T-cell (primary cell): ENCODE results near the gene COA7. TPM values are rescaled to one million over a fixed set of nuclear protein-coding genes. Genes with fewer than 3 reads are reported as not detected.

Source experiments
- ATAC-seq, 4 experiments: fragments of 200-7000 bp in 3 of 4; fragments of 150-1000 bp in 1 of 4; cut with Tn5 transposase; replicated peaks in 1 of 4; 1 replicate in 3 of 4; 2 replicates in 1 of 4; pipeline ENCODE4 v1.10.0; 2021; ENCODE audit warnings: moderate library complexity in 3 of 4, mild to moderate bottlenecking in 2 of 4, moderate number of reproducible peaks in 1 of 4
- CTCF ChIA-PET, 2 donors: fragments of 300-600 bp; sonication (Branson Sonifier 250); formaldehyde crosslinking; loops; one replicate each; lab custom pipeline; 2022; ENCODE audit warnings: antibody characterized with exemption in 2 of 2; lab: Charles Lee
- POLR2A ChIA-PET, 2 donors: fragments of 300-600 bp; sonication (Branson Sonifier 250); formaldehyde crosslinking; loops; one replicate each; lab custom pipeline; 2022; ENCODE audit warnings: antibody characterized with exemption in 2 of 2; lab: Charles Lee
- DNase-seq, 35 experiments: peaks; one replicate each; pipeline versions ENCODE4 v3.0.0 to v3.0.0-alpha.2; 2013 to 2023
- H3K27ac ChIP-seq: one replicate; pipeline ENCODE4 v1.5.1; 2013; ENCODE audit warnings: low read length
- H3K27me3 ChIP-seq, 2 experiments: replicated peaks in 1 of 2; 1 replicate in 1 of 2; 2 replicates in 1 of 2; pipeline versions ENCODE4 v1.6.1 to v1.7.0; 2013; ENCODE audit warnings: low read length in 1 of 2, mixed read lengths in 1 of 2; ENCODE audit not compliant: control insufficient read depth in 2 of 2, insufficient read depth in 2 of 2; ENCODE audit errors: extremely low read depth in 1 of 2
- H3K36me3 ChIP-seq, 2 donors: 1 replicate in 1 of 2; 2 replicates in 1 of 2; pipeline versions ENCODE4 v1.6.1 to v1.7.0; 2013; ENCODE audit warnings: low read length in 1 of 2; ENCODE audit not compliant: control insufficient read depth in 2 of 2, insufficient read depth in 1 of 2; ENCODE audit errors: extremely low read depth in 1 of 2
- H3K4me1 ChIP-seq, 2 experiments: 1 replicate in 1 of 2; 2 replicates in 1 of 2; pipeline versions ENCODE4 v1.6.1 to v1.7.0; 2013; ENCODE audit warnings: low read length in 2 of 2, mixed read lengths in 1 of 2; ENCODE audit not compliant: insufficient read depth in 2 of 2, control insufficient read depth in 1 of 2; ENCODE audit errors: extremely low read depth in 1 of 2
- H3K4me3 ChIP-seq, 2 donors: 1 replicate in 1 of 2; 2 replicates in 1 of 2; pipeline versions ENCODE4 v1.5.1 to v1.7.0; 2013; ENCODE audit warnings: mild to moderate bottlenecking in 2 of 2, low read length in 1 of 2, moderate library complexity in 1 of 2; ENCODE audit not compliant: control insufficient read depth in 1 of 2; ENCODE audit errors: extremely low read depth in 1 of 2
- H3K9me3 ChIP-seq: 2 replicates; pipeline ENCODE4 v1.7.0; 2013
- H3K27ac Mint-ChIP-seq, 2 donors: one replicate each; pipeline ENCODE4 v1.8.0; 2020 to 2021; ENCODE audit warnings: mild to moderate bottlenecking in 2 of 2, mixed read lengths in 2 of 2
- H3K27me3 Mint-ChIP-seq, 2 donors: one replicate each; pipeline ENCODE4 v1.8.0; 2021 to 2022; ENCODE audit warnings: mixed read lengths in 2 of 2
- H3K36me3 Mint-ChIP-seq: one replicate; pipeline ENCODE4 v1.8.0; 2021; ENCODE audit warnings: mixed read lengths
- H3K4me1 Mint-ChIP-seq, 3 donors: one replicate each; pipeline ENCODE4 v1.8.0; 2020 to 2022; ENCODE audit warnings: mixed read lengths in 3 of 3, mild to moderate bottlenecking in 1 of 3
- H3K4me3 Mint-ChIP-seq, 3 donors: one replicate each; pipeline ENCODE4 v1.8.0; 2020 to 2022; ENCODE audit warnings: mild to moderate bottlenecking in 3 of 3, mixed read lengths in 3 of 3, moderate library complexity in 3 of 3
- H3K9me3 Mint-ChIP-seq, 3 donors: one replicate each; pipeline ENCODE4 v1.8.0; 2020 to 2022; ENCODE audit warnings: mixed read lengths in 3 of 3
- WGBS: methylation state at CpG from one replicate; pipeline ENCODE4 v1.1.5; 2013; ENCODE audit warnings: missing lambda C conversion rate; ENCODE audit not compliant: insufficient coverage; 5-methylcytosine and 5-hydroxymethylcytosine counted together
- total RNA-seq, 35 experiments: library from RNA in 6 of 35; stranded (reverse) in 6 of 35; fragments of 120-200 nt in 1 of 35; gene quantifications; one replicate each; pipeline versions ENCODE4 v1.2.1 to v1.2.4 and lab custom pipeline; 2013 to 2026

COA7 gene
- total RNA-seq, 5 donors from 2014 or later (not counting 1 experiment from before 2014, with no cell fraction given): 3.2 to 4.8 (median 4.1) TPM

- no peaks in the 10 kb centered on the region for H3K27me3 Mint-ChIP-seq
- peaks cover 8 to 39% of the 10 kb centered on the region in 2 donors for H3K36me3 ChIP-seq
- H3K27ac ChIP-seq: no peak overlapping the region
- H3K36me3 Mint-ChIP-seq: peaks cover 25% of the 10 kb centered on the region
- CTCF ChIA-PET: interaction anchor here in 1 of 2 donors (0.7 kb wide), 1 partner anchor 9 kb away, joined by 5 read pairs; no protein-coding TSS in a partner anchor
- peaks cover 6 to 12% (median 10%) of the 10 kb centered on the region in 3 donors for H3K4me1 Mint-ChIP-seq
- H3K9me3 Mint-ChIP-seq: no peaks in the 10 kb centered on the region
- POLR2A ChIA-PET: no interaction called here
- H3K27ac Mint-ChIP-seq: peak overlapping the region in 1 of 2 donors; percentile 44
- ATAC-seq (no peak), DNase-seq (no peak)
- WGBS: 92% methylated on average over 2 of the region's 6 CpGs
- no peak overlapping the region for H3K4me3 Mint-ChIP-seq
- H3K4me1 ChIP-seq: peaks cover 0 to 4% of the 10 kb centered on the region in 2 experiments
- H3K4me3 ChIP-seq: no peak overlapping the region
- no peaks in the 10 kb centered on the region for H3K9me3 ChIP-seq
- no peaks in the 10 kb centered on the region for H3K27me3 ChIP-seq
Measured at GRCh38 chr1:52677076-52677806, 20.9 kb downstream of the COA7 start.

GRCh38 chr1:52676249-52676903 lies 21.8 kb downstream of the COA7 start:
- WGBS: 87% methylated on average over 6 of the region's 8 CpGs
- Mint-ChIP-seq H3K36me3 (peaks cover 25% of the 10 kb centered on the region), H3K4me1 (peaks cover 6 to 12% (median 10%) of the 10 kb centered on the region in 3 donors), H3K4me3 (no peak overlapping the region), H3K27me3 (no peaks in the 10 kb centered on the region), H3K27ac (no peak overlapping the region), H3K9me3 (no peaks in the 10 kb centered on the region)
- Histone ChIP-seq H3K9me3 (no peaks in the 10 kb centered on the region), H3K4me1 (peaks cover 0 to 4% of the 10 kb centered on the region in 2 experiments), H3K4me3 (no peak overlapping the region), H3K27me3 (no peaks in the 10 kb centered on the region), H3K27ac (no peak overlapping the region), H3K36me3 (peaks cover 8 to 39% of the 10 kb centered on the region in 2 donors)
- DNase-seq: no peak
- ChIA-PET CTCF (no interaction called here), POLR2A (no interaction called here)
- ATAC-seq: no peak

- peaks cover 8 to 42% of the 10 kb centered on the region in 2 donors for H3K36me3 ChIP-seq
- ChIA-PET CTCF (no interaction called here), POLR2A (interaction anchor here in 1 of 2 donors (0.5 kb wide), 1 partner anchor 9 kb away, joined by 5 read pairs; no protein-coding TSS in a partner anchor)
- peak in 3 of 4 experiments; percentile 70 to 74 (median 70) for ATAC-seq
- no peak overlapping the region for H3K27ac ChIP-seq
- peaks cover 31% of the 10 kb centered on the region for H3K36me3 Mint-ChIP-seq
- no peak overlapping the region for H3K4me3 ChIP-seq
- WGBS: 60% methylated on average over 2 of the region's 6 CpGs
- peaks cover 0 to 4% of the 10 kb centered on the region in 2 experiments for H3K4me1 ChIP-seq
- H3K27me3 ChIP-seq: no peaks in the 10 kb centered on the region
- DNase-seq: peak in 1 of 35 experiments; percentile 10
- H3K4me3 Mint-ChIP-seq: no peak overlapping the region
- peak overlapping the region; percentile 60 to 64 for H3K27ac Mint-ChIP-seq
- no peaks in the 10 kb centered on the region for H3K9me3 Mint-ChIP-seq
- peaks cover 6 to 12% (median 10%) of the 10 kb centered on the region in 3 donors for H3K4me1 Mint-ChIP-seq
- no peaks in the 10 kb centered on the region for H3K9me3 ChIP-seq
- no peaks in the 10 kb centered on the region for H3K27me3 Mint-ChIP-seq
Measured at GRCh38 chr1:52674497-52675384, 23.4 kb downstream of the COA7 start.

GRCh38 chr1:52673513-52673912 lies 24.6 kb downstream of the COA7 start:
- Histone ChIP-seq H3K4me3 (no peak overlapping the region), H3K27me3 (no peaks in the 10 kb centered on the region), H3K4me1 (peaks cover 0 to 4% of the 10 kb centered on the region in 2 experiments), H3K27ac (no peak overlapping the region), H3K36me3 (peaks cover 10 to 53% of the 10 kb centered on the region in 2 donors), H3K9me3 (no peaks in the 10 kb centered on the region)
- ChIA-PET POLR2A (no interaction called here), CTCF (no interaction called here)
- Mint-ChIP-seq H3K4me3 (no peak overlapping the region), H3K27me3 (no peaks in the 10 kb centered on the region), H3K27ac (no peak overlapping the region), H3K36me3 (peaks cover 38% of the 10 kb centered on the region), H3K9me3 (no peaks in the 10 kb centered on the region), H3K4me1 (peaks cover 6 to 12% (median 10%) of the 10 kb centered on the region in 3 donors)
- no peak for ATAC-seq
- no peak for DNase-seq
- no CpG with 5 or more reads among the region's 4 CpGs for WGBS

- no peaks in the 10 kb centered on the region for H3K27me3 ChIP-seq
- ChIA-PET CTCF (no interaction called here), POLR2A (no interaction called here)
- Mint-ChIP-seq H3K36me3 (peaks cover 43% of the 10 kb centered on the region), H3K4me1 (peaks cover 6 to 12% (median 10%) of the 10 kb centered on the region in 3 donors), H3K27me3 (no peaks in the 10 kb centered on the region), H3K4me3 (no peak overlapping the region), H3K9me3 (no peaks in the 10 kb centered on the region), H3K27ac (no peak overlapping the region)
- no peak overlapping the region for H3K4me3 ChIP-seq
- no peak overlapping the region for H3K27ac ChIP-seq
- no CpG with 5 or more reads among the region's 1 CpG for WGBS
- no peak for DNase-seq
- peaks cover 0 to 4% of the 10 kb centered on the region in 2 experiments for H3K4me1 ChIP-seq
- H3K36me3 ChIP-seq: peaks cover 14 to 58% of the 10 kb centered on the region in 2 donors
- ATAC-seq: no peak
- H3K9me3 ChIP-seq: no peaks in the 10 kb centered on the region
Measured at GRCh38 chr1:52672946-52673345, 25.2 kb downstream of the COA7 start.

- Mint-ChIP-seq H3K4me3 (no peak overlapping the region), H3K9me3 (no peaks in the 10 kb centered on the region), H3K27me3 (no peaks in the 10 kb centered on the region), H3K4me1 (peaks cover 11 to 16% (median 14%) of the 10 kb centered on the region in 3 donors), H3K36me3 (peaks cover 46% of the 10 kb centered on the region), H3K27ac (no peak overlapping the region)
- ChIA-PET CTCF (no interaction called here), POLR2A (no interaction called here)
- ATAC-seq (no peak), DNase-seq (no peak)
- Histone ChIP-seq H3K36me3 (peaks cover 12 to 51% of the 10 kb centered on the region in 2 donors), H3K4me3 (no peak overlapping the region), H3K27me3 (no peaks in the 10 kb centered on the region), H3K4me1 (peaks cover 0 to 4% of the 10 kb centered on the region in 2 experiments), H3K27ac (no peak overlapping the region), H3K9me3 (no peaks in the 10 kb centered on the region)
- no CpG with 5 or more reads among the region's 2 CpGs for WGBS
Measured at GRCh38 chr1:52670604-52671003, 27.5 kb downstream of the COA7 start.
